H4 (cell line): ENCODE measurements around the gene KRTCAP2. TPM values are rescaled to one million over a fixed set of nuclear protein-coding genes. Genes with fewer than 3 reads are reported as not detected.

Experiments used
- DNase-seq: peaks from one replicate; pipeline ENCODE4 v3.0.0-alpha.2; 2015; ENCODE audit warnings: low spot score
- total RNA-seq: library from RNA; depleted of rRNA; stranded (reverse); fragments of >200 nt; shearing (Covaris generic); gene quantifications from 2 replicates; pipeline ENCODE4 v1.2.3, GENCODE V29; 2014

KRTCAP2 gene
- total RNA-seq, 1 experiment from 2014 or later, result 140 TPM

GRCh38 chr1:155183775-155184221 lies 10.7 kb upstream of the KRTCAP2 start:
- no peak for DNase-seq

- DNase-seq, result no peak
Measured at GRCh38 chr1:155182052-155182550, 9.0 kb upstream of the KRTCAP2 start.

- no peak for DNase-seq
Measured at GRCh38 chr1:155181371-155182051, 8.4 kb upstream of the KRTCAP2 start.

GRCh38 chr1:155179112-155180031 lies 6.3 kb upstream of the KRTCAP2 start:
- DNase-seq, result no peak

GRCh38 chr1:155178441-155179111 lies 5.5 kb upstream of the KRTCAP2 start:
- DNase-seq, result no peak

GRCh38 chr1:155177918-155178281 lies 4.8 kb upstream of the KRTCAP2 start:
- no peak for DNase-seq

- peak; percentile 3 for DNase-seq
Measured at GRCh38 chr1:155177192-155177917, 4.3 kb upstream of the KRTCAP2 start.

- DNase-seq, result peak; percentile 71
Measured at GRCh38 chr1:155176544-155177071, 3.5 kb upstream of the KRTCAP2 start.

GRCh38 chr1:155175927-155176371 lies 2.8 kb upstream of the KRTCAP2 start:
- DNase-seq, result peak; percentile 15

- DNase-seq, result no peak
Measured at GRCh38 chr1:155175281-155175926, 2.3 kb upstream of the KRTCAP2 start.

GRCh38 chr1:155174324-155175280 lies 1.5 kb upstream of the KRTCAP2 start:
- no peak for DNase-seq

- peak; percentile 10 for DNase-seq
Measured at GRCh38 chr1:155173478-155174323, 597 bp upstream of the KRTCAP2 start, which contains the start of gene TRIM46. Gene TRIM46, plus strand, starts transcription at chr1:155173849. Its CDS starts 118 bp downstream, at chr1:155173967.

GRCh38 chr1:155171836-155172731 lies 1.0 kb downstream of the KRTCAP2 start:
- DNase-seq, result no peak

- DNase-seq, result no peak
Measured at GRCh38 chr1:155170806-155171205, 2.3 kb downstream of the KRTCAP2 start.

- no peak for DNase-seq
Measured at GRCh38 chr1:155170101-155170785, 2.9 kb downstream of the KRTCAP2 start.

- DNase-seq, result no peak
Measured at GRCh38 chr1:155169541-155169940, 3.6 kb downstream of the KRTCAP2 start.
